Keratinocyte (primary cell): ENCODE data around the gene EPHB3.

ENCODE experiments used
- CTCF ChIP-seq, 3 experiments: IDR thresholded peaks in 1 of 3; conservative IDR thresholded peaks in 1 of 3; optimal IDR thresholded peaks in 1 of 3; 2 replicates in 2 of 3; 3 replicates in 1 of 3; pipeline versions ENCODE3 to v1.5.1; 2011; ENCODE audit warnings: low read length in 3 of 3, mild to moderate bottlenecking in 3 of 3, moderate library complexity in 2 of 3, control low read depth in 1 of 3, inconsistent platforms in 1 of 3; ENCODE audit not compliant: insufficient read depth in 2 of 3; ENCODE audit errors: extremely low read depth in 1 of 3
- EZH2 ChIP-seq: IDR thresholded peaks from one replicate; pipeline ENCODE4 v1.6.1; 2012; ENCODE audit warnings: inconsistent platforms, mild to moderate bottlenecking, low read length, moderate library complexity

GRCh38 chr3:184603151-184604030, 41.8 kb downstream of the EPHB3 start:
- TF ChIP-seq CTCF (optimal IDR thresholded peaks at IDR 0.05 in 1 of 3, IDR thresholded peaks at IDR 0.05 in 1 of 3, conservative IDR thresholded peaks at IDR 0.05 in 1 of 3; ENCODE audit: extremely low read depth in 1 of 3, insufficient read depth in 2 of 3, low read length in 3 of 3) (no peak), EZH2 (peak; percentile 45)
